HCT116 (cell line): ENCODE results near the gene NAA50. TPM values are rescaled to one million over a fixed set of nuclear protein-coding genes. Genes with fewer than 3 reads are reported as not detected.

Source experiments
- ATAC-seq: fragments of 200-7000 bp; cut with Tn5 transposase; 2 replicates; pipeline ENCODE4 v1.9.1; 2020; ENCODE audit warnings: mild to moderate bottlenecking, moderate library complexity
- BruUV-seq: library from RNA; stranded (reverse); fragments of 400-500 nt; replicated peaks from 2 replicates; lab custom pipeline; 2021; lab: Mats Ljungman, UMichigan
- CTCF ChIA-PET: fragments of 300-600 bp; sonication (Branson Sonifier 250); formaldehyde crosslinking; loops from one replicate; lab custom pipeline; 2021; ENCODE audit warnings: antibody characterized with exemption; lab: Charles Lee
- POLR2A ChIA-PET: fragments of 300-600, 350-600 bp; sonication (Branson Sonifier 250); formaldehyde crosslinking; loops from one replicate; lab custom pipeline; 2021; ENCODE audit warnings: antibody characterized with exemption; lab: Charles Lee
- RAD21 ChIA-PET, 2 experiments: fragments of 300-600 bp; sonication (Branson Sonifier 250); formaldehyde crosslinking; loops; one replicate each; lab custom pipeline; 2023; ENCODE audit warnings: low total read pairs in 2 of 2; ENCODE audit not compliant: uncharacterized antibody in 2 of 2, unreplicated experiment in 2 of 2, low non-redundant PET in 1 of 2; lab: Charles Lee
- DNase-seq: peaks from one replicate; pipeline ENCODE4 v3.0.0-alpha.2; 2010; ENCODE audit warnings: low read depth, low spot score
- H2AFZ ChIP-seq: fragments of 200-600 bp; shearing (Covaris generic), sonication (generic); 2 replicates; pipeline ENCODE4 v1.6.1; 2017; ENCODE audit warnings: low read depth, mixed run types, mixed read lengths, antibody characterized with exemption, low read length; ENCODE audit not compliant: poor library complexity, severe bottlenecking
- H3K27ac ChIP-seq: 2 replicates; pipeline ENCODE4 v1.5.1; 2012; ENCODE audit warnings: low read depth, low read length
- H3K27me3 ChIP-seq: fragments of 200-600 bp; sonication (generic); 2 replicates; pipeline ENCODE4 v1.6.1; 2016; ENCODE audit warnings: mixed run types, low read length, mixed read lengths; ENCODE audit not compliant: insufficient read depth
- H3K36me3 ChIP-seq, 2 experiments: fragments of 200-500 bp in 1 of 2; fragments of 200-600 bp in 1 of 2; sonication (Bioruptor generic) in 1 of 2; sonication (generic) in 1 of 2; 2 replicates each; pipeline versions ENCODE4 v1.5.1 to v1.6.1; 2014 to 2016; ENCODE audit warnings: low read length in 2 of 2, inconsistent platforms in 1 of 2, mixed read lengths in 1 of 2, mixed run types in 1 of 2; ENCODE audit not compliant: insufficient read depth in 2 of 2, control insufficient read depth in 1 of 2
- H3K4me1 ChIP-seq, 2 experiments: fragments of 200-600 bp in 1 of 2; sonication (generic) in 1 of 2; 2 replicates each; pipeline versions ENCODE4 v1.5.1 to v1.6.1; 2012 to 2017; ENCODE audit warnings: low read length in 2 of 2, inconsistent platforms in 1 of 2, mild to moderate bottlenecking in 1 of 2, mixed read lengths in 1 of 2, mixed run types in 1 of 2, moderate library complexity in 1 of 2; ENCODE audit not compliant: insufficient read depth in 2 of 2, control insufficient read depth in 1 of 2
- H3K4me2 ChIP-seq: fragments of 200-600 bp; sonication (generic); 2 replicates; pipeline ENCODE4 v1.6.1; 2017; ENCODE audit warnings: mixed run types, low read length, mixed read lengths
- H3K4me3 ChIP-seq, 2 experiments: fragments of 200-600 bp in 1 of 2; sonication (generic) in 1 of 2; replicated peaks in 1 of 2; 2 replicates each; pipeline ENCODE4 v1.5.1; 2011 to 2016; ENCODE audit warnings: low read length in 2 of 2, control low read depth in 1 of 2, low read depth in 1 of 2, mild to moderate bottlenecking in 1 of 2, mixed read lengths in 1 of 2, mixed run types in 1 of 2
- H3K79me2 ChIP-seq: fragments of 200-600 bp; sonication (generic); 2 replicates; pipeline ENCODE4 v1.6.1; 2017; ENCODE audit warnings: mild to moderate bottlenecking, mixed run types, low read length, moderate library complexity, mixed read lengths; ENCODE audit not compliant: insufficient read depth
- H3K9ac ChIP-seq: fragments of 200-600 bp; sonication (generic); 2 replicates; pipeline ENCODE4 v1.6.1; 2016; ENCODE audit warnings: low read length, mixed read lengths
- H3K9me2 ChIP-seq: fragments of 200-600 bp; sonication (generic), shearing (Covaris generic); 2 replicates; pipeline ENCODE4 v1.6.1; 2017; ENCODE audit warnings: mixed run types, mild to moderate bottlenecking, moderate library complexity; ENCODE audit not compliant: insufficient read depth
- H3K9me3 ChIP-seq, 2 experiments: fragments of 200-500 bp in 1 of 2; fragments of 200-600 bp in 1 of 2; sonication (Bioruptor generic) in 1 of 2; sonication (generic) in 1 of 2; 2 replicates each; pipeline ENCODE4 v1.6.1; 2014 to 2017; ENCODE audit warnings: low read length in 2 of 2, mixed read lengths in 2 of 2, inconsistent platforms in 1 of 2, low read depth in 1 of 2, mild to moderate bottlenecking in 1 of 2, mixed run types in 1 of 2, moderate library complexity in 1 of 2; ENCODE audit not compliant: control insufficient read depth in 1 of 2, insufficient read depth in 1 of 2
- H4K20me1 ChIP-seq: fragments of 200-600 bp; sonication (generic), shearing (Covaris generic); 2 replicates; pipeline ENCODE4 v1.6.1; 2017; ENCODE audit warnings: mixed run types, mild to moderate bottlenecking, moderate library complexity; ENCODE audit not compliant: insufficient read depth
- ATF3 ChIP-seq: IDR thresholded peaks from 2 replicates; pipeline ENCODE4 v1.6.1; 2012
- CBX3 ChIP-seq: IDR thresholded peaks from 2 replicates; pipeline ENCODE4 v1.6.1; 2012; ENCODE audit warnings: low read depth
- EGR1 ChIP-seq: IDR thresholded peaks from 2 replicates; pipeline ENCODE4 v1.6.1; 2012; ENCODE audit warnings: low read depth
- ELF1 ChIP-seq: IDR thresholded peaks from 2 replicates; pipeline ENCODE4 v1.6.1; 2012; ENCODE audit warnings: low read depth, borderline replicate concordance
- EZH2phosphoT487 ChIP-seq: fragments of 200-600 bp; IDR thresholded peaks from 2 replicates; pipeline ENCODE4 v1.6.1; 2018; ENCODE audit warnings: antibody characterized with exemption, borderline replicate concordance
- FOSL1 ChIP-seq: IDR thresholded peaks from 2 replicates; pipeline ENCODE4 v1.6.1; 2012; ENCODE audit warnings: low read depth
- JUND ChIP-seq: IDR thresholded peaks from 2 replicates; pipeline ENCODE4 v1.6.1; 2012
- POLR2A ChIP-seq: IDR thresholded peaks from 2 replicates; pipeline ENCODE4 v1.7.0; 2011; ENCODE audit warnings: borderline replicate concordance; ENCODE audit not compliant: insufficient read depth, insufficient read length; ENCODE audit errors: extremely low read depth
- RAD21 ChIP-seq: IDR thresholded peaks from 2 replicates; pipeline ENCODE4 v1.6.1; 2012; ENCODE audit warnings: low read depth, mild to moderate bottlenecking
- SIN3A ChIP-seq: IDR thresholded peaks from 2 replicates; pipeline ENCODE4 v1.6.1; 2012; ENCODE audit warnings: low read depth
- SRF ChIP-seq: IDR thresholded peaks from 2 replicates; pipeline ENCODE4 v1.6.1; 2012; ENCODE audit warnings: low read depth
- TCF7L2 ChIP-seq: IDR thresholded peaks from 2 replicates; pipeline ENCODE4 v1.7.0; 2011; ENCODE audit warnings: borderline replicate concordance, inconsistent platforms; ENCODE audit not compliant: insufficient read depth, insufficient read length; ENCODE audit errors: extremely low read depth
- ZFX ChIP-seq: fragments of 450-650 bp; IDR thresholded peaks from 2 replicates; pipeline ENCODE4 v1.6.1; 2017
- ZNF274 ChIP-seq: fragments of 200-500 bp; sonication (Bioruptor generic); IDR thresholded peaks from 2 replicates; pipeline ENCODE4 v1.6.1; 2014; ENCODE audit warnings: mild to moderate bottlenecking, low read depth, low read length, inconsistent platforms
- intact Hi-C: fragments of 100-400 bp; cut with micrococcal nuclease; formaldehyde crosslinking; loops from 2 replicates; pipeline ENCODE4 v1.10.0; 2022
- total RNA-seq: library from RNA; stranded (reverse); gene quantifications from one replicate; pipeline ENCODE4 v1.2.1, GENCODE V29; 2021; ENCODE audit not compliant: unreplicated experiment
- TF ChIP-seq, protein P1 (sequence below): IDR thresholded peaks from 2 replicates; pipeline ENCODE4 v1.6.1; 2012
- TF ChIP-seq, protein P2 (sequence below), 3 experiments: fragments of 200-600 bp in 1 of 3; sonication (generic) in 1 of 3; IDR thresholded peaks in 2 of 3; conservative IDR thresholded peaks in 1 of 3; 2 replicates each; pipeline ENCODE4 v1.5.1; 2012 to 2017; ENCODE audit warnings: low read depth in 2 of 3, low read length in 2 of 3, antibody characterized with exemption in 1 of 3, borderline replicate concordance in 1 of 3, control low read depth in 1 of 3, mild to moderate bottlenecking in 1 of 3, mixed read lengths in 1 of 3, mixed run types in 1 of 3, moderate library complexity in 1 of 3; ENCODE audit not compliant: insufficient read depth in 1 of 3

Gene NAA50
- total RNA-seq, 1 experiment from 2014 or later: 233 TPM

DNA sequence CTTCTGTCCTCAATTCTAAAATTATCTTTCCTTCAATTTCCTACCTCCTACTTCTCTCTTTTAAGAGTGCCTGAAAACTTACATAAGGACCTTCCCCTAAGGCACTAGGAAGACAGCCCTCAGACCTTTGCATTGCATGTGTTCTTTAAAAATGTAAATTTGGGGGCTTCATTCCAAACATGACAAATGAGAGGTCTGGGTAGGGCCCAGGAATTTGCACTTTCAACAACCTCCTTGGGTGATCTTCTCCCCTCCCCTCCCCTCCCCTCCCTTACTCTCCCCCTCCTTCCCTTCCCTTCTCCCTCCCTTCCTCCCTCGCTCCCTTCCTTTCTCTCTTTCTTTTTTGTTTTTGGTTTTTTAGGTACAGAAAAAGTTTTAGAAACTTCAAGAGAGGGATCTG, 68.3 kb downstream of the NAA50 start:
- H3K4me2 ChIP-seq: no peak overlapping the region
- no peak overlapping the region for H3K27ac ChIP-seq
- H2AFZ ChIP-seq: no peak overlapping the region
- H3K4me3 ChIP-seq: no peak overlapping the region
- no peak for ATAC-seq
- DNase-seq: no peak
- H3K9me3 ChIP-seq: no peaks in the 10 kb centered on the region
- intact Hi-C loops: no loop called here
- H3K27me3 ChIP-seq: no peaks in the 10 kb centered on the region
- no TSS peak for BruUV-seq
- TF ChIP-seq POLR2A (no peak), ELF1 (no peak), SIN3A (no peak), FOSL1 (no peak), RAD21 (no peak), JUND (no peak), CBX3 (no peak), TCF7L2 (no peak), SRF (no peak), ATF3 (no peak), ZFX (no peak), ZNF274 (no peak), EGR1 (no peak)
- TF ChIP-seq, protein P1, sequence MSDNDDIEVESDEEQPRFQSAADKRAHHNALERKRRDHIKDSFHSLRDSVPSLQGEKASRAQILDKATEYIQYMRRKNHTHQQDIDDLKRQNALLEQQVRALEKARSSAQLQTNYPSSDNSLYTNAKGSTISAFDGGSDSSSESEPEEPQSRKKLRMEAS: no peak
- no peak overlapping the region for H3K9ac ChIP-seq
- no peaks in the 10 kb centered on the region for H3K36me3 ChIP-seq
- H3K79me2 ChIP-seq: no peaks in the 10 kb centered on the region
- H3K9me2 ChIP-seq: no peaks in the 10 kb centered on the region
- RAD21 ChIA-PET: no interaction called here
- no peaks in the 10 kb centered on the region for H4K20me1 ChIP-seq
- CTCF ChIA-PET: no interaction called here
- no peaks in the 10 kb centered on the region for H3K4me1 ChIP-seq
- POLR2A ChIA-PET: no interaction called here

DNA sequence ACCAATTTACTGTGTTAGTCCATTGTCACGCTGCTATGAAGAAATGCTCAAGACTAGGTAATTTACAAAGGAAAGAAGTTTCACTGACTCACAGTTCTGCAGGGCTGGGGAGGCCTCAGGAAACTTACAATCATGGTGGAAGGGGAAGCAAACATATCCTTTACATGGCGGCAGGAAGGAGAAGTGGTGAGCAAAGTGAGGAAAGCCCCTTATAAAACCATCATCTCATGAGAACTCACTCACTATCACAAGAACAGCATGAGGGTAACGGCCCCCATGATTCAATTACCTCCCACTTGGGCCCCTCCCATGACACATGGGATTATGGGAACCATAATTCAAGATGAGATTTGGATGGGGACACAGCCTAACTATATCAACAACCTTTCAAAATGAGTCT, 69.8 kb downstream of the NAA50 start:
- Histone ChIP-seq H4K20me1 (no peaks in the 10 kb centered on the region), H3K4me2 (no peak overlapping the region), H3K4me1 (no peaks in the 10 kb centered on the region), H3K27me3 (no peaks in the 10 kb centered on the region), H3K9me3 (no peaks in the 10 kb centered on the region), H3K4me3 (no peak overlapping the region), H3K27ac (no peak overlapping the region), H3K9me2 (no peaks in the 10 kb centered on the region), H3K9ac (no peak overlapping the region), H3K79me2 (no peaks in the 10 kb centered on the region), H2AFZ (no peak overlapping the region), H3K36me3 (no peaks in the 10 kb centered on the region)
- no peak for DNase-seq
- ChIA-PET CTCF (no interaction called here), RAD21 (no interaction called here), POLR2A (no interaction called here)
- no TSS peak for BruUV-seq
- intact Hi-C loops: no loop called here
- ATAC-seq: no peak
- TF ChIP-seq ATF3 (no peak), EGR1 (no peak), TCF7L2 (no peak), SRF (no peak), CBX3 (no peak), EZH2phosphoT487 (no peak), ELF1 (no peak)
- TF ChIP-seq, protein P2, sequence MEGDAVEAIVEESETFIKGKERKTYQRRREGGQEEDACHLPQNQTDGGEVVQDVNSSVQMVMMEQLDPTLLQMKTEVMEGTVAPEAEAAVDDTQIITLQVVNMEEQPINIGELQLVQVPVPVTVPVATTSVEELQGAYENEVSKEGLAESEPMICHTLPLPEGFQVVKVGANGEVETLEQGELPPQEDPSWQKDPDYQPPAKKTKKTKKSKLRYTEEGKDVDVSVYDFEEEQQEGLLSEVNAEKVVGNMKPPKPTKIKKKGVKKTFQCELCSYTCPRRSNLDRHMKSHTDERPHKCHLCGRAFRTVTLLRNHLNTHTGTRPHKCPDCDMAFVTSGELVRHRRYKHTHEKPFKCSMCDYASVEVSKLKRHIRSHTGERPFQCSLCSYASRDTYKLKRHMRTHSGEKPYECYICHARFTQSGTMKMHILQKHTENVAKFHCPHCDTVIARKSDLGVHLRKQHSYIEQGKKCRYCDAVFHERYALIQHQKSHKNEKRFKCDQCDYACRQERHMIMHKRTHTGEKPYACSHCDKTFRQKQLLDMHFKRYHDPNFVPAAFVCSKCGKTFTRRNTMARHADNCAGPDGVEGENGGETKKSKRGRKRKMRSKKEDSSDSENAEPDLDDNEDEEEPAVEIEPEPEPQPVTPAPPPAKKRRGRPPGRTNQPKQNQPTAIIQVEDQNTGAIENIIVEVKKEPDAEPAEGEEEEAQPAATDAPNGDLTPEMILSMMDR (IDR thresholded peaks at IDR 0.05 in 2 of 3, conservative IDR thresholded peaks at IDR 0.05 in 1 of 3; ENCODE audit: borderline replicate concordance in 1 of 3, insufficient read depth in 1 of 3, low read depth in 2 of 3, low read length in 2 of 3): no peak
- TF ChIP-seq, protein P1: no peak
